SU-DHL-6 (cell line): ENCODE data around the gene UQCR11.

Experiments used
- CTCF ChIP-seq: fragments of 200-600 bp; sonication (generic); IDR thresholded peaks from one replicate; pipeline ENCODE4 v1.5.1; 2017; ENCODE audit warnings: antibody characterized with exemption, mild to moderate bottlenecking, low read length, moderate library complexity; ENCODE audit not compliant: insufficient read depth, poor library complexity, severe bottlenecking
- EZH2phosphoT487 ChIP-seq: fragments of 200-600 bp; sonication (generic), shearing (Covaris generic); conservative IDR thresholded peaks from 2 replicates; pipeline ENCODE4 v1.6.1; 2018; ENCODE audit warnings: mild to moderate bottlenecking, antibody characterized with exemption, low read length, moderate library complexity, mixed read lengths

DNA sequence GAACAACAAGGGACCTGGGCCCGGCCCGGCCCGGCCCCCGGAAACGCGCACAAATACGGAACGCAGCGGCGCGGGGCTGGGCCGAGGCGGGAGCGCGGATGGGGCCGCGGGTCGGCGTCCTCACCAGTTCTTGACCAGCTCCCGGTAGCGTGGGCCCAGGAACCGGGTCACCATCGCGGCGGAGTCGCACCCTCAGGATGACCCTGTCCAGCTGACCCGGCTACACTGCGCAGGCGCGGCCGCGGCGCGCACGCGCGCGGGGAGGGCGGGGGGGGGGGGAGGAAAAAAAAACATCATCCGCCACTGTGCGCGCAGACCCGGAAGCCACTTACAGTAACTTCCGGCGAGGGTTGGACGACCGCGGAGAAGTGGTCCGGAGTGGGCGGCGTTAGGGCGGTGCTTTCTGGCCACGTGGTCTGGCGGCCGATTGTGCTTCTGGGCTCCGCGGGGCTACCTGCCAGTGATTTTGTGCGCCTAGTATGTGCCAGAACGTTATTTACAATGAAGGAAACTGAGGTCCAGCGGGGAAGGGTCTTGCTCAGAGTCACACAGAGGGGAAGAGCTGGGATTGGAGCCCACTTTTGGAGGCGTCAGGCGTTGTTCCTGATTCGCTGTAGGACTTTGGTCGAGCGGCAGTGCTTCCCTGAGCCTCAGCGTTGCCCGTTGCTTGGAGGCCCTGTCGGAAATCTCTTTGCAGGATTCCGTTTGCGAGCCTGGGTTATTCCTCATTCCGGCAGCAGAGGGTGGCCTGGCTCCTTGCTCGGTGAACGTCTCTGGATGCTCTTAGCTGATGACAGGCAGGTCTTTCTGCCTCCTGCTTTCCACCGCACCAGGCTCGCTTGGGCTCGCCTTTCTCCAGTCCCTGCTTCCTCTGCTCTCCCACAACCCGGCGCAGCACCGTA, at the start of gene UQCR11:
- TF ChIP-seq CTCF = peak; percentile 23
- TF ChIP-seq EZH2phosphoT487 = no peak
